ENCODE measurements around the gene C19orf44. TPM values are rescaled to one million over a fixed set of nuclear protein-coding genes. Genes with fewer than 3 reads are reported as not detected.
A peak's percentile ranks its signal among the peaks of the same experiment; 100 is the strongest.

Gene C19orf44
- total RNA-seq, 3 donors from 2014 or later (not counting 1 experiment from before 2014, with no cell fraction given) = 1.2 to 2.8 (median 1.4) TPM

- H3K27me3 Mint-ChIP-seq (ENCODE audit: low read depth in 2 of 2) = no peaks in the 10 kb centered on the region
- no peak overlapping the region for H3K27ac ChIP-seq (ENCODE audit: low read length)
- TF ChIP-seq, protein P1, sequence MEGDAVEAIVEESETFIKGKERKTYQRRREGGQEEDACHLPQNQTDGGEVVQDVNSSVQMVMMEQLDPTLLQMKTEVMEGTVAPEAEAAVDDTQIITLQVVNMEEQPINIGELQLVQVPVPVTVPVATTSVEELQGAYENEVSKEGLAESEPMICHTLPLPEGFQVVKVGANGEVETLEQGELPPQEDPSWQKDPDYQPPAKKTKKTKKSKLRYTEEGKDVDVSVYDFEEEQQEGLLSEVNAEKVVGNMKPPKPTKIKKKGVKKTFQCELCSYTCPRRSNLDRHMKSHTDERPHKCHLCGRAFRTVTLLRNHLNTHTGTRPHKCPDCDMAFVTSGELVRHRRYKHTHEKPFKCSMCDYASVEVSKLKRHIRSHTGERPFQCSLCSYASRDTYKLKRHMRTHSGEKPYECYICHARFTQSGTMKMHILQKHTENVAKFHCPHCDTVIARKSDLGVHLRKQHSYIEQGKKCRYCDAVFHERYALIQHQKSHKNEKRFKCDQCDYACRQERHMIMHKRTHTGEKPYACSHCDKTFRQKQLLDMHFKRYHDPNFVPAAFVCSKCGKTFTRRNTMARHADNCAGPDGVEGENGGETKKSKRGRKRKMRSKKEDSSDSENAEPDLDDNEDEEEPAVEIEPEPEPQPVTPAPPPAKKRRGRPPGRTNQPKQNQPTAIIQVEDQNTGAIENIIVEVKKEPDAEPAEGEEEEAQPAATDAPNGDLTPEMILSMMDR (IDR thresholded peaks at IDR 0.05) = no peak
- no peaks in the 10 kb centered on the region for H3K9me3 Mint-ChIP-seq
- H3K4me1 ChIP-seq (ENCODE audit: control insufficient read depth, insufficient read depth, low read length) = peaks cover 66% of the 10 kb centered on the region
- WGBS (ENCODE audit: insufficient coverage) = 69% methylated on average over 7 of the region's 8 CpGs
- H3K36me3 Mint-ChIP-seq = no peaks in the 10 kb centered on the region
- H3K4me3 Mint-ChIP-seq = no peak overlapping the region
- peak overlapping the region in 1 of 2 donors; percentile 77 for H3K27ac Mint-ChIP-seq
- no peak for ATAC-seq
- peaks cover 73 to 87% of the 10 kb centered on the region in 2 donors for H3K4me1 Mint-ChIP-seq
- H3K27me3 ChIP-seq (ENCODE audit: control insufficient read depth, insufficient read depth, low read length) = no peaks in the 10 kb centered on the region
- intact Hi-C loops (cut with micrococcal nuclease) = no loop called here
- no peak overlapping the region for H3K4me3 ChIP-seq (ENCODE audit: low read length)
- DNase-seq = no peak
- no peaks in the 10 kb centered on the region for H3K9me3 ChIP-seq (ENCODE audit: control insufficient read depth, insufficient read depth, low read length)
- no peaks in the 10 kb centered on the region for H3K36me3 ChIP-seq (ENCODE audit: control insufficient read depth, insufficient read depth, low read length)
Measured at GRCh38 chr19:16460454-16460853, 35.7 kb upstream of the C19orf44 start.

GRCh38 chr19:16461630-16462051 lies 34.6 kb upstream of the C19orf44 start:
- TF ChIP-seq, protein P1 (IDR thresholded peaks at IDR 0.05) = no peak
- H3K27me3 Mint-ChIP-seq (ENCODE audit: low read depth in 2 of 2) = no peaks in the 10 kb centered on the region
- Histone ChIP-seq H3K4me3 (ENCODE audit: low read length) (no peak overlapping the region), H3K27me3 (ENCODE audit: control insufficient read depth, insufficient read depth, low read length) (no peaks in the 10 kb centered on the region), H3K4me1 (ENCODE audit: control insufficient read depth, insufficient read depth, low read length) (peaks cover 63% of the 10 kb centered on the region), H3K36me3 (ENCODE audit: control insufficient read depth, insufficient read depth, low read length) (no peaks in the 10 kb centered on the region), H3K27ac (ENCODE audit: low read length) (peak overlapping the region; percentile 12), H3K9me3 (ENCODE audit: control insufficient read depth, insufficient read depth, low read length) (no peaks in the 10 kb centered on the region)
- H3K27ac Mint-ChIP-seq = peak overlapping the region; percentile 77
- H3K36me3 Mint-ChIP-seq = no peaks in the 10 kb centered on the region
- intact Hi-C loops (cut with micrococcal nuclease) = no loop called here
- H3K9me3 Mint-ChIP-seq = no peaks in the 10 kb centered on the region
- WGBS (ENCODE audit: insufficient coverage) = 82% methylated on average over 8 of the region's 9 CpGs
- ATAC-seq = peak in 2 of 3 donors; percentile 25 to 27
- DNase-seq = no peak
- H3K4me3 Mint-ChIP-seq = peak overlapping the region; percentile 60
- peaks cover 68 to 84% of the 10 kb centered on the region in 2 donors for H3K4me1 Mint-ChIP-seq

GRCh38 chr19:16462757-16463250 lies 33.4 kb upstream of the C19orf44 start:
- intact Hi-C loops (cut with micrococcal nuclease) = no loop called here
- 41% methylated on average over 6 of the region's 6 CpGs for WGBS (ENCODE audit: insufficient coverage)
- Histone ChIP-seq H3K36me3 (ENCODE audit: control insufficient read depth, insufficient read depth, low read length) (no peaks in the 10 kb centered on the region), H3K27me3 (ENCODE audit: control insufficient read depth, insufficient read depth, low read length) (no peaks in the 10 kb centered on the region), H3K4me1 (ENCODE audit: control insufficient read depth, insufficient read depth, low read length) (peaks cover 52% of the 10 kb centered on the region), H3K9me3 (ENCODE audit: control insufficient read depth, insufficient read depth, low read length) (no peaks in the 10 kb centered on the region), H3K27ac (ENCODE audit: low read length) (peak overlapping the region; percentile 3), H3K4me3 (ENCODE audit: low read length) (no peak overlapping the region)
- ATAC-seq (peak in 2 of 3 donors; percentile 52 to 70), DNase-seq (peak in 1 of 2 donors; percentile 24)
- Mint-ChIP-seq H3K36me3 (no peaks in the 10 kb centered on the region), H3K27ac (peak overlapping the region; percentile 77), H3K4me3 (peak overlapping the region; percentile 81), H3K9me3 (no peaks in the 10 kb centered on the region), H3K4me1 (peaks cover 71 to 81% of the 10 kb centered on the region in 2 donors), H3K27me3 (ENCODE audit: low read depth in 2 of 2) (no peaks in the 10 kb centered on the region)
- TF ChIP-seq, protein P1 (IDR thresholded peaks at IDR 0.05) = no peak
